ENCODE results near the gene KLHL17. TPM values are rescaled to one million over a fixed set of nuclear protein-coding genes. Genes with fewer than 3 reads are reported as not detected.
A peak's percentile ranks its signal among the peaks of the same experiment; 100 is the strongest.

KLHL17 gene
- total RNA-seq, 2 donors from 2014 or later = 10.9 to 24.5 TPM

- H3K4me1 ChIP-seq (replicated peaks) = peaks cover 2% of the 10 kb centered on the region
- H3K9me3 ChIP-seq = no peaks in the 10 kb centered on the region
- no peak overlapping the region for H3K27ac ChIP-seq
- no peak overlapping the region for H3K4me3 ChIP-seq
- 87% methylated on average over 28 of the region's 28 CpGs for WGBS
- no peaks in the 10 kb centered on the region for H3K27me3 ChIP-seq (replicated peaks; ENCODE audit: insufficient read depth)
- TF ChIP-seq CTCF (IDR thresholded peaks at IDR 0.05) (no peak), POLR2A (IDR thresholded peaks at IDR 0.05) (no peak), POLR2AphosphoS5 (IDR thresholded peaks at IDR 0.05) (no peak)
- DNase-seq (ENCODE audit: low spot score) = no peak
- intact Hi-C loops (cut with DNase I) = no loop called here
- no peaks in the 10 kb centered on the region for H3K36me3 ChIP-seq
Measured at GRCh38 chr1:973459-974292, 13.3 kb downstream of the KLHL17 start.

- Histone ChIP-seq H3K27ac (no peak overlapping the region), H3K4me1 (replicated peaks) (peaks cover 2% of the 10 kb centered on the region), H3K36me3 (no peaks in the 10 kb centered on the region), H3K27me3 (replicated peaks; ENCODE audit: insufficient read depth) (no peaks in the 10 kb centered on the region), H3K4me3 (no peak overlapping the region), H3K9me3 (no peaks in the 10 kb centered on the region)
- no peak for DNase-seq (ENCODE audit: low spot score)
- no peak for TF ChIP-seq POLR2AphosphoS5 (IDR thresholded peaks at IDR 0.05)
- TF ChIP-seq CTCF (IDR thresholded peaks at IDR 0.05) = no peak
- 91% methylated on average over 11 of the region's 11 CpGs for WGBS
- intact Hi-C loops (cut with DNase I) = no loop called here
Measured at GRCh38 chr1:974293-974640, 13.9 kb downstream of the KLHL17 start.

GRCh38 chr1:974687-975328 is 14.4 kb downstream of the KLHL17 start:
- TF ChIP-seq POLR2A (IDR thresholded peaks at IDR 0.05) = no peak
- no peak for TF ChIP-seq POLR2AphosphoS5 (IDR thresholded peaks at IDR 0.05)
- TF ChIP-seq CTCF (IDR thresholded peaks at IDR 0.05) = no peak
- no peaks in the 10 kb centered on the region for H3K9me3 ChIP-seq
- WGBS = 81% methylated on average over 17 of the region's 17 CpGs
- no peak overlapping the region for H3K27ac ChIP-seq
- no peak for DNase-seq (ENCODE audit: low spot score)
- H3K4me1 ChIP-seq (replicated peaks) = peaks cover 2% of the 10 kb centered on the region
- H3K36me3 ChIP-seq = no peaks in the 10 kb centered on the region
- no peaks in the 10 kb centered on the region for H3K27me3 ChIP-seq (replicated peaks; ENCODE audit: insufficient read depth)
- no peak overlapping the region for H3K4me3 ChIP-seq
- intact Hi-C loops (cut with DNase I) = no loop called here

- no peak for DNase-seq (ENCODE audit: low spot score)
- no peak overlapping the region for H3K4me3 ChIP-seq
- no peaks in the 10 kb centered on the region for H3K27me3 ChIP-seq (replicated peaks; ENCODE audit: insufficient read depth)
- no peaks in the 10 kb centered on the region for H3K36me3 ChIP-seq
- TF ChIP-seq CTCF (IDR thresholded peaks at IDR 0.05) (no peak), POLR2AphosphoS5 (IDR thresholded peaks at IDR 0.05) (no peak), POLR2A (IDR thresholded peaks at IDR 0.05) (no peak)
- intact Hi-C loops (cut with DNase I) = no loop called here
- H3K9me3 ChIP-seq = no peaks in the 10 kb centered on the region
- H3K4me1 ChIP-seq (replicated peaks) = peaks cover 2% of the 10 kb centered on the region
- WGBS = 58% methylated on average over 9 of the region's 9 CpGs
- H3K27ac ChIP-seq = peak overlapping the region; percentile 82 to 85
Measured at GRCh38 chr1:975365-975764, 15.0 kb downstream of the KLHL17 start.

Data from prostate gland (tissue), 2 donors.